ENCODE results near the gene SBDS. TPM values are rescaled to one million over a fixed set of nuclear protein-coding genes. Genes with fewer than 3 reads are reported as not detected.

SBDS gene
- total RNA-seq, 1 donor from 2014 or later: 66.3 TPM

DNA sequence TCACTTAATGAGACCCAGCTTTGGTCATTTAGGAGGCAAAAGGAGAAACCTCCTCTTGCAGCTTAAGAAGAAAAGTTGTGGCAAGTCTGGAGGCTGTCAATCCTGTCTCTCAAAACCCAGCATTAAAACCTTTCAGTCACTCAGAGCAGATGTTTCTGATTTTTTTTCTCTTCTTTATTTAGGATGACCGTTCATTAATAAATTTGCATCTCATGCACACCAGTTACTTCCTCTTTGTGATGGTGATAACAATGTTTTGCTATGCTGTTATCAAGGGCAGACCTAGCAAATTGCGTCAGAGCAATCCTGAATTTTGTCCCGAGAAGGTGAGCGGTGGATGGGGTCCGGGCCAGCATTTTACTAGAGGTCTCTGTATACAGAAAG, 42.4 kb downstream of the SBDS start:
- Mint-ChIP-seq H3K36me3 (ENCODE audit: unreplicated experiment) (peaks cover 5% of the 10 kb centered on the region), H3K4me3 (ENCODE audit: unreplicated experiment) (no peak overlapping the region), H3K27ac (ENCODE audit: unreplicated experiment) (no peak overlapping the region)

DNA sequence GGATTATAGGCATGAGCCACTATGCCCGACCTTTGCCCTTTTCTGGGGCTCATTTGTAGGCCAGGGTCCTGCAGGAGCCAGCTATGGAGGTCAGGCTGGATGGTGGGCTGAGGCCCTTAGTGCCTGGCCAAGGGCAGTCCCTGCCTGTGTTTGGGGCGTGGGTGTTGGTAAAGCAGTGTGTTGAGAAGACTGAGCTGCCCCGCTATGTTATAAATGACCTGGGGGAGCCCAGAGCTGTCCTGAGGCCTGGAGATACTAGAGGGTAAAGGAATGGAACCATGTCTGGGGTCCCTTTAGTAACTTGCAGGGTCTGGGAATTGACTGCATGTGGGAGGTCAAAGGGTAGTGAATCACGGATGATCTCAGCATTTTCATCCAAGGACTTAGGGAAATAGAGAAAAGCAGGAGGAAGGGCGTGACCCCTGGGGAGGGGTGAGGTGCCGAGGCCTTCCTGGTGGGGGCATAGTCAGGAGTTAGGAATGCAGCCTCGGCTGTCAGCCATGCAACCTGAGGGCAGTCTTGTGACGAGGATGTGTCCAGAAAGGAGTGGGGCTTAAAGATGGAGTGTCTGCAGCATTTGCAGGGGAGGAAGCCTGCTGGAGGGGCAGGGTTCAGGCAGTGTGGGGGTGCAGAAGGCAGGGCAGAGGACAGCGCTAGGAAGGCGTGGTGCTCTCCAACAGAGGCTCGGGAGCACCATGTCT, 42.9 kb downstream of the SBDS start:
- Mint-ChIP-seq H3K27me3 (ENCODE audit: unreplicated experiment) (no peaks in the 10 kb centered on the region), H3K27ac (ENCODE audit: unreplicated experiment) (no peak overlapping the region), H3K36me3 (ENCODE audit: unreplicated experiment) (peaks cover 5% of the 10 kb centered on the region), H3K9me3 (ENCODE audit: unreplicated experiment) (peaks cover 5% of the 10 kb centered on the region), H3K4me3 (ENCODE audit: unreplicated experiment) (no peak overlapping the region), H3K4me1 (ENCODE audit: low read depth, unreplicated experiment) (peaks cover 7% of the 10 kb centered on the region)
- no peak for TF ChIP-seq CTCF (IDR thresholded peaks at IDR 0.05; ENCODE audit: partially characterized antibody, unreplicated experiment)
- no peak for DNase-seq

More for the DNA sequence above, 42.4 kb downstream of the SBDS start:
- peaks cover 10% of the 10 kb centered on the region for H3K4me1 Mint-ChIP-seq (ENCODE audit: low read depth, unreplicated experiment)
- H3K9me3 Mint-ChIP-seq (ENCODE audit: unreplicated experiment): peaks cover 7% of the 10 kb centered on the region
- no peak for TF ChIP-seq CTCF (IDR thresholded peaks at IDR 0.05; ENCODE audit: partially characterized antibody, unreplicated experiment)
- no peak for DNase-seq
- peaks cover 2% of the 10 kb centered on the region for H3K27me3 Mint-ChIP-seq (ENCODE audit: unreplicated experiment)

DNA sequence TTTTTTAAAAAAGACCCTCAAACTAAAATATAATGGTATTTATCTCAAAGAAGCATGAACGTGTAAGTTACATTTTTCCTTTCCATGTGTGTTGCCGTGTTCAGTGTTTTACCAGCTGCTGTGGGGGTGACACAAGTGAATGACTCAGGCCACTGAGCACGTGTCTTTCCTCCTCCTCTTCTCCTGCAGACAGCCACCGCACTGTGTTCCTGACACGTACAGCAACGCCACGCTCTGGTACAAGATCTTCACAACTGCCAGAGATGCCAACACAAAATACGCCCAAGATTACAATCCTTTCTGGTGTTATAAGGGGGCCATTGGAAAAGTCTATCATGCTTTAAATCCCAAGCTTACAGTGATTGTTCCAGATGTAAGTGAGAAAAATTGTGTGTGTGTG, 44.6 kb downstream of the SBDS start:
- Mint-ChIP-seq H3K4me1 (ENCODE audit: low read depth, unreplicated experiment) (no peaks in the 10 kb centered on the region), H3K36me3 (ENCODE audit: unreplicated experiment) (peaks cover 5% of the 10 kb centered on the region), H3K27me3 (ENCODE audit: unreplicated experiment) (no peaks in the 10 kb centered on the region), H3K9me3 (ENCODE audit: unreplicated experiment) (peaks cover 5% of the 10 kb centered on the region), H3K27ac (ENCODE audit: unreplicated experiment) (no peak overlapping the region), H3K4me3 (ENCODE audit: unreplicated experiment) (no peak overlapping the region)
- no peak for DNase-seq
- no peak for TF ChIP-seq CTCF (IDR thresholded peaks at IDR 0.05; ENCODE audit: partially characterized antibody, unreplicated experiment)

DNA sequence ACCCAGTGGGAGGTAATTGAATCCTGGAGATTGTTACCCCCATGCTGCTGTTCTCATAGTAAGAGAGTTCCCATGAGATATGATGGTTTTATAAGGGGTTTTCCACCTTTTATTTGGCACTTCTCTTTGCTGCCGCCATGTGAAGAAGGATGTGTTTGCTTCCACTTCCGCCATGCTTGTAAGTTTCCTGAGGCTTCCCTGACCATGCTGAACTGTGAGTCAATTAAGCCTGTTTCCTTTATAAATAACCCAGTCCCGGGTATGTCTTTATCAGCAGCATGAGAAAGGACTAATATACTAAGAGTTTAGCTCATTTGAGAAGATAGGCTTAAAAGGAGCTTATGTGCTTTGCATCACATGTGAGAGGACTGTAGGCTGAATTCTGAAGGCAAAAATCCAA, 45.1 kb downstream of the SBDS start:
- Mint-ChIP-seq H3K4me1 (ENCODE audit: low read depth, unreplicated experiment) (no peaks in the 10 kb centered on the region), H3K36me3 (ENCODE audit: unreplicated experiment) (peaks cover 5% of the 10 kb centered on the region)

More for the DNA sequence above, 45.1 kb downstream of the SBDS start:
- H3K27me3 Mint-ChIP-seq (ENCODE audit: unreplicated experiment): no peaks in the 10 kb centered on the region
- peaks cover 5% of the 10 kb centered on the region for H3K9me3 Mint-ChIP-seq (ENCODE audit: unreplicated experiment)
- H3K4me3 Mint-ChIP-seq (ENCODE audit: unreplicated experiment): no peak overlapping the region
- TF ChIP-seq CTCF (IDR thresholded peaks at IDR 0.05; ENCODE audit: partially characterized antibody, unreplicated experiment): no peak
- H3K27ac Mint-ChIP-seq (ENCODE audit: unreplicated experiment): no peak overlapping the region
- DNase-seq: no peak
